ENCODE measurements around the gene RNGTT. TPM values are rescaled to one million over a fixed set of nuclear protein-coding genes. Genes with fewer than 3 reads are reported as not detected.
A peak's percentile ranks its signal among the peaks of the same experiment; 100 is the strongest.

The RNGTT gene
- total RNA-seq, 1 experiment from 2014 or later = 15.7 TPM

DNA sequence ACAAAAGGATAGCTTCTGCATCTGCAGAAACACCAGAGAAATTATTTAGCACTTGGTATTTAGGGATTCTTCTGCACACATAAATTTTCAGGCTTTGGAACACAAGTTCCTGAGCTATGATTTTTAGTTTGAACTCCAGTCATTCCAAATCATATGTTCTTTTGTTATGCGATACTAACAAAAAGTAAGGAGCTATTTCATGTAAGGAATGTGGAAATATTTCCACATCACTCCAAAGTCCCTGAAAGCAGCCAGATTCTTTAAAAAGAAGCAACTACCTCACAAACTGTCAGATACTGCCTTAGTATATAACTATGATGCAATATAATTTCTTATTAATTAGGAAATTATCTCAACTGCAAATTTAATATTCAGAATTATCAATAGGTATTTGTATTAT, 106.9 kb downstream of the RNGTT start:
- Histone ChIP-seq H3F3A (ENCODE audit: low read length, unreplicated experiment) (no peaks in the 10 kb centered on the region), H3K4me3 (ENCODE audit: low read length) (no peak overlapping the region), H3K36me3 (ENCODE audit: low read depth, low read length) (no peaks in the 10 kb centered on the region), H3K27ac (ENCODE audit: low read length) (no peak overlapping the region), H3K9me2 (replicated peaks; ENCODE audit: low read length) (no peaks in the 10 kb centered on the region), H4K20me1 (ENCODE audit: low read length) (no peaks in the 10 kb centered on the region), H3K4me1 (ENCODE audit: insufficient read depth, low read length) (no peaks in the 10 kb centered on the region), H3K4me2 (ENCODE audit: low read length) (no peak overlapping the region), H2AFZ (ENCODE audit: low read length) (no peak overlapping the region), H3K79me2 (ENCODE audit: low read length) (no peaks in the 10 kb centered on the region), H3K27me3 (ENCODE audit: low read length) (no peaks in the 10 kb centered on the region), H3K9me3 (ENCODE audit: low read length) (no peaks in the 10 kb centered on the region), H3K9ac (ENCODE audit: low read length) (no peak overlapping the region)
- intact Hi-C loops (cut with micrococcal nuclease) = no loop called here
- DNase-seq (no peak), ATAC-seq (no peak)
- no peak for TF ChIP-seq EZH2phosphoT487 (IDR thresholded peaks at IDR 0.05; ENCODE audit: borderline replicate concordance, low read length)
- TF ChIP-seq, protein P1, sequence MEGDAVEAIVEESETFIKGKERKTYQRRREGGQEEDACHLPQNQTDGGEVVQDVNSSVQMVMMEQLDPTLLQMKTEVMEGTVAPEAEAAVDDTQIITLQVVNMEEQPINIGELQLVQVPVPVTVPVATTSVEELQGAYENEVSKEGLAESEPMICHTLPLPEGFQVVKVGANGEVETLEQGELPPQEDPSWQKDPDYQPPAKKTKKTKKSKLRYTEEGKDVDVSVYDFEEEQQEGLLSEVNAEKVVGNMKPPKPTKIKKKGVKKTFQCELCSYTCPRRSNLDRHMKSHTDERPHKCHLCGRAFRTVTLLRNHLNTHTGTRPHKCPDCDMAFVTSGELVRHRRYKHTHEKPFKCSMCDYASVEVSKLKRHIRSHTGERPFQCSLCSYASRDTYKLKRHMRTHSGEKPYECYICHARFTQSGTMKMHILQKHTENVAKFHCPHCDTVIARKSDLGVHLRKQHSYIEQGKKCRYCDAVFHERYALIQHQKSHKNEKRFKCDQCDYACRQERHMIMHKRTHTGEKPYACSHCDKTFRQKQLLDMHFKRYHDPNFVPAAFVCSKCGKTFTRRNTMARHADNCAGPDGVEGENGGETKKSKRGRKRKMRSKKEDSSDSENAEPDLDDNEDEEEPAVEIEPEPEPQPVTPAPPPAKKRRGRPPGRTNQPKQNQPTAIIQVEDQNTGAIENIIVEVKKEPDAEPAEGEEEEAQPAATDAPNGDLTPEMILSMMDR (conservative IDR thresholded peaks at IDR 0.05; ENCODE audit: low read depth, low read length) = no peak
- no peak for TF ChIP-seq EZH2 (IDR thresholded peaks at IDR 0.05; ENCODE audit: low read length, unreplicated experiment)
- no TSS peak for BruUV-seq (replicated peaks)
- ChIA-PET POLR2A (ENCODE audit: unreplicated experiment) (no interaction called here), CTCF (no interaction called here)

DNA sequence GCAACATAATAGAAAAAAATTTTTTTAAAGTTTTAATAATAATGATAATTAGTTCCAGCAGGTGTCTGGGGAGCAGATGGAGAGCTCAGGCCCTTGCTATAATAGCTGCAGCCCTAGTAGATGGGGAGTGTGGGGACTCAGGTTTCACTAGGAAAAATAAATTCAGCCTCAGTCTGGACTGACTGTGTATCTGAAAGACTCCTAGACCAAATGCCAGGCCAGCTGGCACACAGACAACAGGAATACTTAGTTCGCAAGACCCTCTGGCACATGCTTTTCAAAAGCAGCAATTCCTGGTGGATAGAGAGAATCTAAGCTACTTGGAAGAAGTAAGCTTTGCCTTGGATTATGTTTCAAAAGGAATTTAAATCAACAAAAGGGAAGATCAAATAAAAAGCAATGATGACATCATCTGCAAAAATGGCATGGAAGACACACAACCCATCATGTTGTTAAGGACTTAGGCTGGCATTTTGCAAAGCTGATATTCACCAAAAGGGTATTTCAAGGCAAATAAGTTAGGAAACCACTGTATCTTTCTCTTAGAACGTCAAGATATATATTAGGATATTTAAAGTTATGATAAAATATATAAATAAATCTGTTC, 107.8 kb downstream of the RNGTT start:
- Histone ChIP-seq H4K20me1 (ENCODE audit: low read length) (no peaks in the 10 kb centered on the region), H3K4me1 (ENCODE audit: insufficient read depth, low read length) (no peaks in the 10 kb centered on the region), H3K9ac (ENCODE audit: low read length) (no peak overlapping the region), H3K27ac (ENCODE audit: low read length) (no peak overlapping the region), H3K4me2 (ENCODE audit: low read length) (no peak overlapping the region), H3K9me3 (ENCODE audit: low read length) (no peaks in the 10 kb centered on the region), H3F3A (ENCODE audit: low read length, unreplicated experiment) (no peaks in the 10 kb centered on the region), H3K9me2 (replicated peaks; ENCODE audit: low read length) (no peaks in the 10 kb centered on the region), H3K36me3 (ENCODE audit: low read depth, low read length) (no peaks in the 10 kb centered on the region), H2AFZ (ENCODE audit: low read length) (no peak overlapping the region), H3K4me3 (ENCODE audit: low read length) (no peak overlapping the region), H3K27me3 (ENCODE audit: low read length) (no peaks in the 10 kb centered on the region), H3K79me2 (ENCODE audit: low read length) (no peaks in the 10 kb centered on the region)
- intact Hi-C loops (cut with micrococcal nuclease) = no loop called here
- no TSS peak for BruUV-seq (replicated peaks)
- CTCF ChIA-PET = interaction anchor here (0.6 kb wide), 1 partner anchor 17 kb away, joined by 4 read pairs; no protein-coding TSS in a partner anchor
- TF ChIP-seq EZH2phosphoT487 (IDR thresholded peaks at IDR 0.05; ENCODE audit: borderline replicate concordance, low read length) = no peak
- TF ChIP-seq EZH2 (IDR thresholded peaks at IDR 0.05; ENCODE audit: low read length, unreplicated experiment) = no peak
- TF ChIP-seq, protein P1 (conservative IDR thresholded peaks at IDR 0.05; ENCODE audit: low read depth, low read length) = no peak
- POLR2A ChIA-PET (ENCODE audit: unreplicated experiment) = no interaction called here
- no peak for ATAC-seq
- DNase-seq = peak; percentile 17

DNA sequence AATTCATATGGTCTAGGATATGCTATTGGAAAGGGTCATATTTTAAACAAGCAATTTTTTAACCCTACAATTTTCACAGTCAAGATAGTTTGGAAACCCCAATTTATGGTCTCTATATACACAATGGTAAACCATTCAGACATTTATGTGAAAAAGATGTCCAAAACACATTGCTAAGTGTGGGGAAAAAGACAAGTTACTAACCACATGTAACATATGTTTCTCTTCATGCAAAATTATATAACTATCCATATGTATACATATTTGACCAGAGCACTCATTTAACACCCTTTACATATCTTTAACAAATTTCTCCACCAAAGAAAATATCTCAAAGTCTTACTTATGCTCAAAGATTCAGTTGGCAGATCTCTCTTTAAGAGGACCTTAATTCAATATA, 110.6 kb downstream of the RNGTT start:
- no peak for TF ChIP-seq EZH2 (IDR thresholded peaks at IDR 0.05; ENCODE audit: low read length, unreplicated experiment)
- TF ChIP-seq, protein P1 (conservative IDR thresholded peaks at IDR 0.05; ENCODE audit: low read depth, low read length) = no peak
- no peak for TF ChIP-seq EZH2phosphoT487 (IDR thresholded peaks at IDR 0.05; ENCODE audit: borderline replicate concordance, low read length)
- H3K27ac ChIP-seq (ENCODE audit: low read length) = no peak overlapping the region
- ChIA-PET CTCF (no interaction called here), POLR2A (ENCODE audit: unreplicated experiment) (no interaction called here)
- intact Hi-C loops (cut with micrococcal nuclease) = no loop called here
- no peaks in the 10 kb centered on the region for H3K79me2 ChIP-seq (ENCODE audit: low read length)
- no peak overlapping the region for H3K4me3 ChIP-seq (ENCODE audit: low read length)
- H3K4me2 ChIP-seq (ENCODE audit: low read length) = no peak overlapping the region
- H3K9ac ChIP-seq (ENCODE audit: low read length) = no peak overlapping the region
- DNase-seq = no peak
- H2AFZ ChIP-seq (ENCODE audit: low read length) = no peak overlapping the region
- no peaks in the 10 kb centered on the region for H3K9me2 ChIP-seq (replicated peaks; ENCODE audit: low read length)
- no TSS peak for BruUV-seq (replicated peaks)
- no peaks in the 10 kb centered on the region for H3F3A ChIP-seq (ENCODE audit: low read length, unreplicated experiment)
- H3K4me1 ChIP-seq (ENCODE audit: insufficient read depth, low read length) = no peaks in the 10 kb centered on the region
- no peaks in the 10 kb centered on the region for H3K27me3 ChIP-seq (ENCODE audit: low read length)
- ATAC-seq = no peak
- no peaks in the 10 kb centered on the region for H3K9me3 ChIP-seq (ENCODE audit: low read length)
- no peaks in the 10 kb centered on the region for H4K20me1 ChIP-seq (ENCODE audit: low read length)
- no peaks in the 10 kb centered on the region for H3K36me3 ChIP-seq (ENCODE audit: low read depth, low read length)

All from PC-3 (cell line).